Measurements from ENCODE around the gene MACC1.
"Not testable (repeated sequence)": the region's sequence is repeated elsewhere in the genome, so short reads cannot be mapped to it uniquely, and the experiment has no call there.

Gene MACC1

DNA sequence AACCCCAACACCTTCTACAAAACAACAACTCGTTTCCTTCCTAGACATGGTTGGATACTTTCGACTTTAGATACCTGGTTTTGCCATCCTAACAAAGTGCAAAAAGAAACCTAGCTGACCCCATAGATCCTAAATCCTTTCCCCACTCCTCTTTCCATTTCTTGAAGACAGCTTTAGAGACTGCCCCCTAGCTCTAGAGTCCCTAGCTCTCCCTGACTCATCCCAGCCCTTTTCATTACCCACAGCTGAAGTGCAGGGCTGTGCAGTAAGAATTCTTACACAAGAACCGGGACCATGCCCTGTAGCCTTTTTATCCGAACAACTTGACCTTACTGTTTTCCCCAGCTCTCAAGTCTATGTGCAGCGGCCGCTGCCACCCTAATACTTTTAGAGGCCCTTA lies 93.1 kb downstream of the MACC1 start:
- DNase-seq: not testable (repeated sequence)

DNA sequence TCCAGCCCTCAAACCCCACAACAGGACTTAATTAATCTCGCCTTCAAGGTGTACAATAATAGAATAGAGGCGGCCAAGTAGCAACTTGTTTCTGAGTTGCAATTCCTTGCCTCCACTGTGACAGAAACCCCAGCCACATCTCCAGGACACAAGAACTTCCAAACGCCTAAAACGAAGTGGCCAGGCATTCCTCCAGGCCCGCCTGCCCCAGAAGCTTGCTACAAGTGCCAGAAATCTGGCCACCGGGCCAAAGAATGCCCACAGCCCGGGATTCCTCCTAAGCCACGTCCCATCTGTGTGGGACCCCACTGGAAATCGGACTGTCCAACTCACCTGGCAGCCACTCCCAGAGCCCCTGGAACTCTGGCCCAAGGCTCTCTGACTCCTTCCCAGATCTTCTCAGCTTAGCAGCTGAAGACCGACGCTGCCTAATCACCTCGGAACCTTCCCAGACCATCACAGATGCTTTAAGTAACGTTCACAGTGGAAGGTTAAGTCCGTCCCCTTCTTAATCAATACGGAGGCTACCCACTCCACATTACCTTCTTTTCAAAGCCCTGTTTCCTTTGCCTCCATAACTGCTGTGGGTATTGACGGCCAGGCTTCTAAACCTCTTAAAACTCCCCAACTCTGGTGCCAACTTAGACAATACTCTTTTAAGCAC lies 94.4 kb downstream of the MACC1 start:
- DNase-seq: not testable (repeated sequence)

DNA sequence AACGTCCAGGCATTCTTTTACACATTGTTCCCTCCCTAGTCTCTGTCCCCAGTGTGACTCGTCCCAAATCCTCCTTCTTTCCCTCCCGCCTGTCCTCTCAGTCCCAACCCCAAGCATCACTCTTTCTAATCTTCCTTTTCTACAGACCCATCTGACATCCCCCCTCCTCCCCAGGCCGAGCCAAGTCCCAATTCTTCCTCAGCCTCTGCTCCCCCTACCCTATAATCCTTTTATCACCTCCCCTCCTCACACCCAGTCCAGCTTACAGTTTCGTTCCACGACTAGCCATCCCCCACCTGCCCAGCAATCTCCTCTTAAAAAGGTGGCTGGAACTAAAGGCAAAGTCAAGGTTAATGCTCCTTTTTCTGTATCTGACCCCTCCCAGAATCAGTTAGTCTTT lies 95.1 kb downstream of the MACC1 start:
- DNase-seq: no peak

DNA sequence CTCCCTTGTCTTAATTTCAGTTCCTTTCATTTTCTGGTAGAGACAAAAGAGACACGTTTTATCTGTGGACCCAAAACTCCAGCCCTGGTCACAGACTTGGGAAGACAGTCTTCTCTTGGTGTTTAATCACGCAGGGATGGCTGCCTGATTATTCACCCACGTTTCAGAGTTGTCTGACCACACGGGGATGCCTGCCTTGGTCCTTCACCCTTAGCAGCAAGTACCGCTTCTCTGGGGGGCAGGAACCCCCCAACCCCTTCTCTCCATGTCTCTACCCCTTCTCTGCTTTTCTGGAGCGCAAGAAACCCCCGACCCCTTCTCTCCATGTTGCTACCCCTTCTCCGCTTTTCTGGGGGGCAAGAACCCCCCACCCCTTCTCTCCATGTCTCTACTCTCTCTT lies 95.8 kb downstream of the MACC1 start:
- DNase-seq: no peak

DNA sequence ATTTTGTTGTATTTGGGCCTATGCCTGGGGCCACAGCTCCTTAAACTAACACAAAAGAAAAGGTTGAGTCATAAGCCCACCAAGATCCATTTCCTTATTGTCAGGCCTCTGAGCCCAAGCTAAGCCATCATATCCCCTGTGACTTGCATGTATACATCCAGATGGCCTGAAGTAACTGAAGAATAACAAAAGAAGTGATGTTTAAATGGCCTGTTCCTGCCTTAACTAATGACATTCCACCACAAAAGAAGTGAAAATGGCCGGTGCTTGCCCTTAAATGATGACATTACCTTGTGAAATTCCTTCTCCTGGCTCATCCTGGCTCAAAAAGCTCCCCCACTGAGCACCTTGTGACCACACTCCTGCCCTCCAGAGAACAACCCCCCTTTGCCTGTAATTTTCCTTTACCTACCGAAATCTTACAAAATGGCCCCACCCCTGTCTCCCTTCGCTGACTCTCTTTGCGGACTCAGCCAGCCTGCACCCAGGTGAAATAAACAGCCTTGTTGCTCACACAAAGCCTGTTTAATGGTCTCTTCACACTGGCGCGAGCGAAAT lies 96.5 kb downstream of the MACC1 start:
- DNase-seq: not testable (repeated sequence)

DNA sequence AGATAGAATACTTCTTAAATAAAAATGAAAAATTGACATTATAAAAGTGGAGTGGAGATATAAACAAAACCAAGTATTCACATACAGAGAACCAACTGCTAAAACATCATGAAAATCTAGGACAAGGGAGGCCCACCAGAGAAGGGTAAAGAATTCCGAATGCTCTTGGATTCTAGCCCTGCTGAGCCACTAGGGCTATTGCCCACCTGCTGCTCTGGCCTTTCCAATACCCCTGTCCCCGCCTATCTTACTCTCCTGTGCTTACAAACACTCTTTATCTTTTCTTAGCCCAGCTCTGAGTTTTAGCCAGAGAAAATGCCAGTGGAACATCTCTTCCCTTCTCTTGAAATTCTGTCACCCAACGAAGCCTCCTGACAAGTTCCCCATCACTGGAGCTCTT lies 100.3 kb downstream of the MACC1 start:
- DNase-seq: no peak

DNA sequence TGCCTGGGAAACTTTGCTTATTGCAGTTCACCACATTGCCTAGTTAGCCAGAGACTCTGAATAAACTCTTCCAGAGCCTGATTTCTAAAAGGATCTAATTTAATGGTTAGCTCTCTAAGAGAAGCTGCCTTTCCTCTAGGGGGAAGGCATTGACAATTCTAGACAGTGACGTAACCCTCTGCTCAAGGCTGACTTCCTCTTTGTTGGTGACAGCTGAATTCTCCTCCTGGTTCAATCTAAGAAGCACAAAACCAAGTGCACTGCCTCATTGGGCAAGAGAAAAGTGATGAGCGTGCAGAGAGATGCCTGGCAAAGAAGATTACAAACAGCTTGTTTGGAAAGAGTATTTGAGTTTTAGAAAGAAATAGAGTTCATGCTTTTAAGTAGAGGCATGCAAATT lies 102.7 kb downstream of the MACC1 start:
- no peak for DNase-seq

DNA sequence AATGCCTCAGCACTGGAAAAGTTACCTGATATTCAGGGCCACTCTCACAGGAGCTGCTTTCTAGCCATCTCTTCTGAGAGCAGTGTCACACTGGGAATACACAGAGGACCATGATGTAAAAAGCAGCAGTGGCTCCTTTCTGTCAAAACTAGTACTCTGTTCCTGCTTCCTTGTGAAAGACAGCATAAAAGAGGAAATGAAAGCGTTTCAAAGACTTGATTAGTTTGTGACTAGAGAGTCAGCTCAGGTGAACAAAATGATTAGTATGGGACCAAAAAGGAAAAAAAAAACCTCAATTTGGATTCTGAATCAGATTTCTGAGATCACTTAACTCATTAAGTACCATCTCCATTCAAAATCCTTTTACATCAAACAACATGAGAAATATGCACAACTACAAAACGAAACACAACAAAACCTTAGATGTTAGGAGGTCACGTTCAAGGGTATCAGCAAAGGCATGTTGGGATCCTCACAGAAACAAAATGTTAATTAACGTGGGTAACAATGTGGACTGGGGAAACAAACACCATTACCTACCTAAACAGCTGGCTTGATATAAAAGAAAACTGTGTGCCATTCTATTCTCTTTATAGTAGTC lies 103.7 kb downstream of the MACC1 start:
- no peak for DNase-seq

DNA sequence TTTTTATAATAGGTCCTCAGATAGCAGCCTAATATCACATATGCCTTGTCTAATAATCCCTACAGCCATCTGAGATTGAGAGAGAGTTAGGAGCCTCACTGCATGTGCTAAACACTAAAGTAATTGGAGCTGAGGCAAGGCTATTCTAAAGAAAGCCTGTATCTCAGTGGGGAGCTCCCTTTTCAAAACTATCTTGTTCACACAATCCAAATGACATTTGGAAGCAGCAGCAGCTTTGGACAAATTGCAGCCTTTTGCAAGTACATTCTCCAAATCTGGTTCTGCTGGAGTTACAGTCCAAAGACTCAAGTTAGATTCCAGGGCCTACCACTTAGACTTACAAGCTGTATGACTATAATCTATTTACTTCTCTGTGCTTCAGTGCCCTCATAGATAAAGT lies 104.5 kb downstream of the MACC1 start:
- DNase-seq: no peak

DNA sequence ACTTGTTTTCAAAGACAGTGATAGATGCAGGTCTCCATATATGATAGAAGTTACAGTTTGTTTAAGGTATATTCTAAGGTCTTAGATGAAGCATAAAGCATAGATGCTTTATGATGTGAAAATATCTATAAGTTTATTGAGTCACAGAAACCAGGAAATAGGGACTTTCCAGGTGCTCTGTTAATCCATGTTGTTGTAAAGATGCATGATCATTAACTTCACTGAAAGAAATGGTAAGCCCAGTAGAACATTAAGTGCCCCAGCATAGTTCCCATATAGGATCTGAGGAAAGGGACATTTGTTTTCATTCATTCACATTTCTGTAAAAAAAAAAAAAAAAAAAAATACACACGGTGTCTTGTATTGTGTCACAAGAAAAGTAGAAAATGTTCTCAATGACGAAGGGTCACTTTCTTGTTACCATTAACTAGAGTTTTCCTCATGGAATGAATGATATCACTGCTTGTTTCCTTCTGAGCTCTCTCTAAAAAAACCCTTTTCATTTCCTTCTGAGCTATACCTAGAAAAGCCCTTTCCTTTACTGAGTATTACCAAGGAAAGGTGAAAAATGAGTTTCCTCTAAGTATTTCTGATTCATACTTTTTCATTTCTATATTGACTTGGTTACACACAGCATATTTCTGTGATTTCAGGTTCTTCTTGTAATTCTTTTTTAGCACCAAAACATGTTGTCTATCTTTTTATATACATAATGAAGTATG lies 105.2 kb downstream of the MACC1 start:
- no peak for DNase-seq

DNA sequence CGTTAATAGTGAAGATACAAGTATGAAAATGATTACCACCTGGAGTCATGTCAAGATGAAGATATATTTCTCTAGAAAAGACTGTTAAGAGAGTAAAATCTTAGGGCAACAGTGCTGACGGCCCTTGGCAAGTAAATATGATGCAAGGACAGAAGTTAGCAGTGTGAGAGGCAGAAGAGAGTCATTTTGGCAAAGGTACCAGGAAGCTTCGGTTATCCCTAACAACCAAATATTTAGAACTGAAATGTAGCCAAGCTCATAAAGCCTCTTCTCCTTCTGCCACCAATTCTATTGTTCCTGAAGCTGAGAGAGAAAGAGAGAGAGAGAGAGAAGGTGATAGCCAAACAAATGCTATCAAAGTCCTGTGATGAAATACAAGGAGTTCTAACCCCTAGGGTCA lies 109.6 kb downstream of the MACC1 start:
- DNase-seq: no peak

DNA sequence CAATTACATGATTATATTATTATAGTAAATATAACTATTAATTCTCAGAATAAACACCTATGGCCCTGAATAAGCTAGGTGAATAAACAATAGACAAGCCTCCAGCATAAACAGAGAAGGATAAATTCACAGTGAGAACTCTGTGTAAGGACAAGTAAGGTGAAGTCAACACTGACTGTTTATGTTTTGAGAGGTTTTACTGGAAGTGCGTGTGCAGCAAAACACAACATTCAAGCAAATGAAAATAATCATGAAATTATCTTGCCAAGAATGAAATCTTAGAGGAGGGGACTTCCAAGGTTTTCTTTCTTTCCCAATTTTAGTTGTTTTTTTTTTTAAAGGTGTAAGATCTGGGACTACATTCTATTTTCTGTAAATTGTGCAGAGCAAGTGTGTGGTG lies 112.5 kb downstream of the MACC1 start:
- no peak for DNase-seq

DNA sequence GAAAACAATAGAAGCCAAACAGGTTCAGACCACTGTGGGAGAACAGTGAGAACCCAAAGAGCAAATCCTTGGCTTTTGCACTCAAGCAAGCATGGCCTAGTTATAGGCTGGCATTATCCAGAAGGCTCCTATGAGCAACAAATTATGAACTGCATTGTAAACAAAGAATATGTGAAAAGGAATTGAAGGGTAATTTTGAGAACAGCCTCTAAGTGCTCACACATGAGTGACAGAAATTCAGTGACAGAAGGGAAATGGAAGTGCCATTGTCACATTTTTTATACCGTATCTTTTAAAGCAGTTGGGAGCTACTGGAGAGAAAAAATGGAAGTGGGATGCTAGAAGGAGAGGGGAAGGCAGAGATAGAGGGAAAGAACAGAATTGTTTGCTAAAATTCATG lies 114.2 kb downstream of the MACC1 start:
- DNase-seq: no peak

DNA sequence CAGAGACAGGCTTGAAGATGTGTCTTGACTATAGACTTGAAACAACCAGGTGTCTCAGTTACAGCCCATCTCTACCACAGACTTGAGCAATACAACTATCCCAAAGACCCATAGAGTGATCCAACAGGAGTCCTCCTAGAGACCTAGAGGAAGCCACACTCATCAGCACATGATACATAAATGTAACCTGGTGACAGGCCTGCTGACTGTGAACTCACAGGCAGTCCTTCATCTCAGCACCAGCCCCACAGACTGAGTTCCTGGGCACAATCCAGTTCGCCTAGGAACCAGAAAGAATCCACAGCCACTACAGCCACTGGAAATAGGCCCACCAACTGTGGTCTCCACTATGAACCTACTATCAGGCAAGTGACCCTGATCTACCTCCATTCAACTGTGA lies 121.3 kb downstream of the MACC1 start:
- no peak for DNase-seq

DNA sequence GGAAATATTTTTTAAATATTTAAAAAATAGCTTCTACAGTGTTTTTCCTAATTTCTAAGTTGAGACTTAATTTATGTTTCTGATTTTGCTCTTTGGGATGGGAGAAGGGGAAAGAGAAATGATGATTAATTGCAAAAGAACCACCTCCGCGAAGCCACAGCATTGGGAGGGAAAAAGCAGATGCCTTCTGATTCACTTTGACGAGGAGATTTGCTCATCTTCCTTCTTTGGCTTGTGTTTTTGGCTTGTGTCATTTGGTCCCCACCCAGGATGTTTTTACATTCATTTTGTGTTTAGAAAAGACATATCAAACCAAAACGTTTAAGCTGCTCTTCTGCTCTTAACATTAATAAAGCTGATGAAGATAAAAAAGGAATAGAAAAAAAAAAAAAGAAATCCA lies 121.7 kb downstream of the MACC1 start:
- DNase-seq: no peak

DNA sequence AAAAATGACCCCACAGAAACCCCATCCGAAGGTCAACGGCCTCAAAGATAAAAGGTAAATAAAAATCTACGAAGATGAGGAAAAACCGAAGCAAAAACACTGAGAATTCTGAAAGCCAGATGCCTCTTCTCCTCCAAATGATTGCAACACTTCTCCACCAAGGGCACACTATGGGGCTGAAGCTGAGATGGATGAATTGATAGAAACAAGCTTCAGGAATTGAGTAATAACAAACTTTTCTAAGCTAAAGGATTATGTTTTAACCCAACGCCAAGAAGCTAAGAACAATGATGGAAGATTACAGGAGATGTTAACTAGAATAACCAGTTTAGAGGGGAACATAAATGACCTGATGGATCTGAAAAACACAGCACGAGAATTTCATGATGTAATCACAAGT lies 127.8 kb downstream of the MACC1 start:
- no peak for DNase-seq

DNA sequence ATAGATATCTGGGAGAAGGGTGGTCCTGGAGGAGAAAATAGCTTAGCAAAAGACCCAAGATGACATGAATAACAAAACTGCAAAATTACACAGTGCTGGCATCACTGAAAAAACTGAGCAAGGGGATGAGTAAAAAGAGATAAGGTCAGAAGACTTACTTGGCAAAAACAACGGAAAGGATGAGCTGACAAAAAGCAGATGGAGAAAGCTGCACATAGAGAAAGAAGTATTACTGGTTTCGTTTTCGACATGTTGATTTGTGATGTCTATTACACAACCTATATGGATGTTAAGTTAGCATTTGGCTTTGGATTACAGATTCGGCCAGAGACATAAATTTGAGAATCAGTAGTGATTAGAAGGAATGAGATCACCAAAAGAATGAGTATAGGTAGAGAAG lies 132.1 kb downstream of the MACC1 start:
- no peak for DNase-seq
